ENCODE data around the gene SCML1. TPM values are rescaled to one million over a fixed set of nuclear protein-coding genes. Genes with fewer than 3 reads are reported as not detected.

The SCML1 gene
- total and polyA plus RNA-seq, 2 of the 8 experiments (the other 6 are each of a cell fraction or from before 2014, with no cell fraction given), result 2.2 to 2.5 TPM

- H4K8ac ChIP-seq (ENCODE audit: extremely low read depth, insufficient read depth, low read length), result no peak overlapping the region
- no peak overlapping the region for H2BK12ac ChIP-seq (ENCODE audit: low read depth, low read length)
- H3K79me2 ChIP-seq (ENCODE audit: control insufficient read depth in 1 of 2, insufficient read depth in 2 of 2, low read length in 2 of 2), result no peaks in the 10 kb centered on the region
- H2BK20ac ChIP-seq (ENCODE audit: low read length), result no peak overlapping the region
- ChIA-PET POLR2A (ENCODE audit: partially characterized antibody) (interaction anchor here (0.6 kb wide), 1 partner anchor 13 kb away, joined by 5 read pairs; no protein-coding TSS in a partner anchor), CTCF (ENCODE audit: partially characterized antibody) (interaction anchor here (0.6 to 1.0 kb wide), 2 partner anchors 104 to 135 kb away, joined by 3 to 4 read pairs; no protein-coding TSS in a partner anchor)
- H3K18ac ChIP-seq (ENCODE audit: extremely low read depth, low read length), result no peak overlapping the region
- no peak overlapping the region for H3K4ac ChIP-seq (replicated peaks; ENCODE audit: insufficient read length, low read depth, low read length)
- no peak overlapping the region for H2AK5ac ChIP-seq (ENCODE audit: low read depth, low read length)
- H3K4me1 ChIP-seq (replicated peaks in 1 of 4; ENCODE audit: control insufficient read depth in 3 of 4, insufficient read depth in 4 of 4, low read length in 3 of 4), result peaks cover 0 to 2% (median 0%) of the 10 kb centered on the region in 4 experiments; a peak in 1 of 7 replicates
- H3K27ac ChIP-seq (ENCODE audit: low read depth, low read length), result no peak overlapping the region; the same call in 1 of the 2 replicates
- H3K9me3 ChIP-seq (ENCODE audit: insufficient read depth in 2 of 2, low read depth in 1 of 2, low read length in 1 of 2), result no peaks in the 10 kb centered on the region
- H4K91ac ChIP-seq (replicated peaks; ENCODE audit: insufficient read length, low read length), result no peak overlapping the region
- no peak overlapping the region for H3K14ac ChIP-seq (ENCODE audit: insufficient read length)
- no peak overlapping the region for H2BK15ac ChIP-seq (ENCODE audit: low read length)
- H3K4me3 ChIP-seq (ENCODE audit: extremely low read depth in 1 of 4, insufficient read depth in 2 of 4, low read depth in 3 of 4, low read length in 4 of 4), result peak overlapping the region; percentile 21 to 58 (median 26); a peak in 6 of 8 replicates
- no peak overlapping the region for H3K56ac ChIP-seq (replicated peaks; ENCODE audit: insufficient read length, low read depth, low read length)
- DNase-seq (ENCODE audit: low read depth in 1 of 2, low spot score in 2 of 2) (no peak), FAIRE-seq (no peak)
- H4K5ac ChIP-seq (ENCODE audit: insufficient read length, low read depth, low read length), result no peak overlapping the region
- H3K79me1 ChIP-seq (ENCODE audit: low read depth, low read length), result no peaks in the 10 kb centered on the region
- no peak overlapping the region for H2BK120ac ChIP-seq (replicated peaks; ENCODE audit: low read depth, low read length)
- H3K27me3 ChIP-seq (replicated peaks in 1 of 4; ENCODE audit: control insufficient read depth in 3 of 4, extremely low read depth in 1 of 4, insufficient read depth in 3 of 4, low read length in 3 of 4), result peaks cover 0 to 16% (median 8%) of the 10 kb centered on the region in 4 experiments; a peak in 5 of 7 replicates
- peak overlapping the region in 1 of 2 experiments; percentile 46 for H3K4me2 ChIP-seq (ENCODE audit: insufficient read depth in 1 of 2, low read depth in 2 of 2, low read length in 2 of 2)
- no peak overlapping the region for H2BK5ac ChIP-seq (ENCODE audit: low read depth, low read length)
- H3K36me3 ChIP-seq (ENCODE audit: control insufficient read depth in 2 of 4, insufficient read depth in 4 of 4, low read length in 3 of 4), result no peaks in the 10 kb centered on the region
- H3K23ac ChIP-seq (ENCODE audit: insufficient read length), result no peak overlapping the region
- peaks cover 0 to 2% of the 10 kb centered on the region in 2 experiments for H4K20me1 ChIP-seq (replicated peaks in 1 of 2; ENCODE audit: control insufficient read depth in 1 of 2, insufficient read depth in 2 of 2, low read length in 2 of 2)
- 94% methylated on average over 1 of the region's 5 CpGs; no CpG with 5 or more reads in 1 of the 2 experiments for WGBS, 2 experiments (ENCODE audit: extremely low coverage in 1 of 2, insufficient coverage in 1 of 2, insufficient read length in 1 of 2, insufficient replicate concordance in 2 of 2, low coverage in 1 of 2, low lambda C conversion rate in 2 of 2, missing lambda C conversion rate in 1 of 2)
- H3K23me2 ChIP-seq (ENCODE audit: low read depth, low read length), result peaks cover 2% of the 10 kb centered on the region; the same call in 1 of the 2 replicates
- H3K9ac ChIP-seq (replicated peaks in 1 of 4; ENCODE audit: extremely low read depth in 1 of 4, low read depth in 3 of 4, low read length in 3 of 4), result no peak overlapping the region
- H2AFZ ChIP-seq (ENCODE audit: low read length), result no peak overlapping the region
- TF ChIP-seq E2F6 (IDR thresholded peaks at IDR 0.05) (no peak), ATF3 (IDR thresholded peaks at IDR 0.05; ENCODE audit: insufficient read depth, low read depth, low read length) (no peak), KDM1A (IDR thresholded peaks at IDR 0.05; ENCODE audit: borderline replicate concordance, low read length) (peak; percentile 98), ASH2L (IDR thresholded peaks at IDR 0.05; ENCODE audit: low read length) (no peak), HDAC2 (IDR thresholded peaks at IDR 0.05; ENCODE audit: borderline replicate concordance in 1 of 2, low read depth in 2 of 2, low read length in 2 of 2) (peak in 1 of 2 experiments; percentile 58; a peak in 1 of 4 replicates), PHF8 (conservative IDR thresholded peaks at IDR 0.05; ENCODE audit: low read depth, low read length) (0 out of 2 replicates have a peak, but pooled peaks have one; percentile 19), USF2 (IDR thresholded peaks at IDR 0.05; ENCODE audit: low read length) (no peak)
Measured at GRCh38 chrX:17736478-17736855, 826 bp upstream of the SCML1 start.
